Measurements from ENCODE around the gene SLC4A7. TPM values are rescaled to one million over a fixed set of nuclear protein-coding genes. Genes with fewer than 3 reads are reported as not detected.

The SLC4A7 gene
- total RNA-seq, 1 donor from 2014 or later = 11.0 TPM

- TF ChIP-seq, protein P1, sequence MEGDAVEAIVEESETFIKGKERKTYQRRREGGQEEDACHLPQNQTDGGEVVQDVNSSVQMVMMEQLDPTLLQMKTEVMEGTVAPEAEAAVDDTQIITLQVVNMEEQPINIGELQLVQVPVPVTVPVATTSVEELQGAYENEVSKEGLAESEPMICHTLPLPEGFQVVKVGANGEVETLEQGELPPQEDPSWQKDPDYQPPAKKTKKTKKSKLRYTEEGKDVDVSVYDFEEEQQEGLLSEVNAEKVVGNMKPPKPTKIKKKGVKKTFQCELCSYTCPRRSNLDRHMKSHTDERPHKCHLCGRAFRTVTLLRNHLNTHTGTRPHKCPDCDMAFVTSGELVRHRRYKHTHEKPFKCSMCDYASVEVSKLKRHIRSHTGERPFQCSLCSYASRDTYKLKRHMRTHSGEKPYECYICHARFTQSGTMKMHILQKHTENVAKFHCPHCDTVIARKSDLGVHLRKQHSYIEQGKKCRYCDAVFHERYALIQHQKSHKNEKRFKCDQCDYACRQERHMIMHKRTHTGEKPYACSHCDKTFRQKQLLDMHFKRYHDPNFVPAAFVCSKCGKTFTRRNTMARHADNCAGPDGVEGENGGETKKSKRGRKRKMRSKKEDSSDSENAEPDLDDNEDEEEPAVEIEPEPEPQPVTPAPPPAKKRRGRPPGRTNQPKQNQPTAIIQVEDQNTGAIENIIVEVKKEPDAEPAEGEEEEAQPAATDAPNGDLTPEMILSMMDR (IDR thresholded peaks at IDR 0.05) = no peak
- DNase-seq (ENCODE audit: low spot score in 2 of 2) = no peak
- Histone ChIP-seq H3K4me3 (no peak overlapping the region), H3K27ac (no peak overlapping the region), H3K9me3 (no peaks in the 10 kb centered on the region), H3K27me3 (no peaks in the 10 kb centered on the region), H3K36me3 (no peaks in the 10 kb centered on the region), H3K4me1 (peaks cover 0 to 3% of the 10 kb centered on the region in 2 donors)
- intact Hi-C loops (cut with DNase I) = no loop called here
Measured at GRCh38 chr3:27323087-27323570, 161.1 kb downstream of the SLC4A7 start.

Other genes with a start within 250 kb of the SLC4A7 start
- not detected for gene NEK10, start 115.0 kb downstream of the SLC4A7 start, total RNA-seq
- gene EOMES, start 237.9 kb upstream of the SLC4A7 start, total RNA-seq = not detected

Data from ascending aorta (tissue), 2 donors.